HG03460 (cell line): ENCODE measurements around the gene LRSAM1.

Experiments used
- ATAC-seq: cut with Tn5 transposase; IDR thresholded peaks from one replicate; pipeline ENCODE4 v1.9.1; 2021; ENCODE audit not compliant: unreplicated experiment

Gene LRSAM1

DNA sequence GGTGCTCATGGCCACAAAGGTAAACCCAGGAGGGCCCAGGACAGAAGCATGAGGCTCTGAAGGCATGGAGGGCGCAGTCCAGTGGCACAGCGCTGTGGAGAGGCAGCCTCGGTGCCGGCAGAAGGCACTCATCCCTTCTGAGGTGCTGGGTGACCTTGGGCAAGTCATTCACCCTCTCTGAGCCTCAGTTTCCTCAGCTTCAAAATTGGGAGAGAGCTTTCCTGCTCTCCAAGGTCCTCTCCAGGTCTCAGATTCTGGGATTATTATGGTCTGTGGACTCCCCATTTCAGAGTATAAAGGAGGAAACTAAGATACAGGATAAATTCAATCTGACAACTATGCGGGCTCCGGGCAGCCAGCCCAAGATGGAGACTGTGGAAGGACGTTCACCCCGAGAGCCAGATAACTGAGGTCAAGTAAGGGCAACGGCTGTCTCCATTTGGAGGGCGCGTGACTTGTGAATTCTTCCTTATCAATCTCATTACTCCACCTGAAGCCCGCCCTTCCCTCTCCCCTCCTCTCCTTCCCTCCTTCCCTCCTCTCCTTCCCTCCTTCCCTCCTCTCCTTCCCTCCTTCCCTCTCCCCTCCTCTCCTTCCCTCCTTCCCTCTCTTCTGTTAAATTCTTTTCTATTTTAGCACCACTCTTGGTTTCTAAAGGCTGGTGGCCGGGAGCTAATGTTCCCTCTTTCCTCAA, 58.1 kb downstream of the LRSAM1 start:
- ATAC-seq = no peak

GRCh38 chr9:127509955-127510299, 58.6 kb downstream of the LRSAM1 start:
- ATAC-seq = no peak

DNA sequence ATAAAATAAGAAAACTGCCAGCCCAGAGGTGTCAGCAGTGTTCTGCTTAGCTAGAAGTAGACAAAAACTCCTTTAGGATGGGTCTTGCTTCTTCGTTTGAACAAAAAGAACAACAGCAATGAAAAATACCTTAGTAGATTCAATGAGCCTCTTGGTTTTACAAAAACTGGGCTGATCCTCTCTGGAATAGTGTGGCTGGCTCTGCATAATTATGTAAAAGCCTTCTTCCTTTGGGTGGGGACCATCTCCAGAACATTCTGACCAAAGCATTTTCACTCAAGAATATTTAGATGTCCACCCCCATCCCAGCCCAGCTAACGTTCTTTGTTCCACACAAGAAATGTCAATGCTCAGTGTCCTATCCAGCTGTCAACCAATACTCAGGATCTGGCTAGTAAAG, 63.2 kb downstream of the LRSAM1 start:
- no peak for ATAC-seq

- ATAC-seq = no peak
Measured at GRCh38 chr9:127516835-127517607, 65.7 kb downstream of the LRSAM1 start.

- no peak for ATAC-seq
Measured at GRCh38 chr9:127517620-127518019, 66.3 kb downstream of the LRSAM1 start.

- ATAC-seq = no peak
Measured at GRCh38 chr9:127518091-127518856, 67.0 kb downstream of the LRSAM1 start.

DNA sequence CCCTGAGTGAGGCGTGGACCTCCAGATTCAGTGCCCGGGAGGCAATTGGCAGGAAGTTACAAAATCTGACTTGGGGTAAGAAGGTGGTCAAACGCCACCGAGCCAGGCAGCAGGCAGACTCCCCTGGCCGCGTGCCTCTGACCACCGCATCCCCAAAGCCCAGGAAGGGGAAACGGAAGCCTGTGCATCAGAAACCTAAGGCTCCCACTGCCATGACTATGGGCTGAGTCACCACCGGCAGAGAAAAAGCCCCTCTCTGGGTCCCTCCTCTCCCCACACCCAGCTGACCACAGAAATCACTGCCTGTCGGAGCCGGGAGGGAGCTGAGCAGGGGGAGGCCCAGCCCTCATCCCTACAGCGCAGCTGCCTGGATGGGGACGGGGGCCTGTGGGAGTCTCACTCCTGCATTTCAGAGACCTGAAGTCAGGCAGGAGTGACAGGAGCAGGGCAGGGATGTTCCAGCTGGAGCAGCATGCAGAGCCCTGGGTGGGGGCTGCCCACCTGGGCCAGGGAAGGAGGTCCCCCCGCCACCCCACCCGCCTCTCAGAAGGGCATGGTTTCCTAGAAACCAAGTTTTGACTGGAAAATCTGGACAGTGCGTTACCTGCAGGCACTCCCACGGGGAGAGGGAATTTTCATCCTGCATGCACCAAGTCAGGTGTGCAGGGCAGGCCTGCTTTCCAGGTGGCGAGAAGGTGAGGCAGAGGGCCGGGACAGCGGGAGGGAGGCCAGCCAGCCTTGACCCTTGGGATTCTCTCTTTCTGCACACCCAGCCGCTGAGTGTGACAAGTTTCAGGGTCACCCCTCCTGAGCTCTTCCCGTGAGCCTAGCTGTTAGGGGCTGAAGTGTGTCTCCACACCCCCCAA, 68.2 kb downstream of the LRSAM1 start:
- ATAC-seq = no peak

GRCh38 chr9:127520941-127521918, 69.9 kb downstream of the LRSAM1 start:
- no peak for ATAC-seq

DNA sequence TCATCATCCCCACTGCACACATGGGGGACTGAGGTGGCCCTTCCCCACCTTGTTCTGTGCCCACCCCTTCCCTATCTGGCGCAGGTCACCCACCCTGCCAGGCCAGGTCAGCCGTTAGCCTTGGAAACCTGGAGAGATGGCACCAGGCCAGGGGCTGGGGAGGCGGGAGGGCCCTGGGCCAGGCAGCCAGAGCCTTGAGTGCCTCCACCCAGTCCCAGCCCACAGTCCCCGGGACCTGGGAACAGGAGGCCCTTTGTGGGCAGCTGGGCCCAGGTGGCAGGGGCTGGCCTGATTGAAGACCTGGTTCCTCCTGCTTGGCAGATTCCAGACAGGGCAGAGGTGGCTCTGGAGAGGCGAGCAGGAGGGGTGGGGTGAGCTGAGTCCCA, 70.6 kb downstream of the LRSAM1 start:
- no peak for ATAC-seq

- ATAC-seq = no peak
Measured at GRCh38 chr9:127522727-127523126, 71.4 kb downstream of the LRSAM1 start.

GRCh38 chr9:127523312-127523851, 72.1 kb downstream of the LRSAM1 start:
- no peak for ATAC-seq

- ATAC-seq = no peak
Measured at GRCh38 chr9:127524373-127524772, 73.1 kb downstream of the LRSAM1 start.

DNA sequence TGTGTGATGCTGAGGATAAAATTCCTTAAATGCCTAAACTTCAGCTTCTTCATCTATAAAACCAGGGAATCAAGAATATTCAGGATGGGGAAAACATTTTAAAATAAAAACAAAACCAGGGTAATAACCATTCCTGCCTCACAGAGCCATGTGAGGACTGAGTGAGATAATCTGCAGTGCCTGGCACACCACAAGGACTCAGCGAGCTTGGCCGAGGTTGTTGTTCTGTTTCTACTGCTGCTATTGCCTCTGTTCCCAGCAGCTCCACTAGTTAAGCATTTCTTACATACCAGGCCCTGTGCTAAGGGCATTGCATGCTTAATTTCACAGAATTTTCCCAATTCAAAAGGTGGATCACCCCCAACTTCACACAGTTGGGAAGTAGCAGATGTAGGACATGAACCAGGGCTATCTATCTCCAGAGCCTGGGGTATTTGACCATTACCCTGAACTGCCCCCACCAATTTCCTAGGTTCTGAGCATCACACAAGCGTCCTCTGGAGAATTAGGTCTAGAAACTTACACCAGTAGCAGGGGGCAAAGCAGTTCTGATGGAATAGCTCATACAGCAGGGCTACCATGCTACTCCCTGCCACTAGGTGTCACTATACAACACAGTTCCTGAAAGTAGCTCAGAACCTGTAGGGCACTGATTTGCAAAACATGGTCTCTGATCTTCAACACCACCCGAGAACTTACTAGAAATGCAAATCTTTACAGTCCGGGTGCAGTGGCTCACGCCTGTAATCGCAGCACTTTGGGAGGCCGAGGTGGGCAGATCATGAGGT, 74.3 kb downstream of the LRSAM1 start:
- no peak for ATAC-seq

DNA sequence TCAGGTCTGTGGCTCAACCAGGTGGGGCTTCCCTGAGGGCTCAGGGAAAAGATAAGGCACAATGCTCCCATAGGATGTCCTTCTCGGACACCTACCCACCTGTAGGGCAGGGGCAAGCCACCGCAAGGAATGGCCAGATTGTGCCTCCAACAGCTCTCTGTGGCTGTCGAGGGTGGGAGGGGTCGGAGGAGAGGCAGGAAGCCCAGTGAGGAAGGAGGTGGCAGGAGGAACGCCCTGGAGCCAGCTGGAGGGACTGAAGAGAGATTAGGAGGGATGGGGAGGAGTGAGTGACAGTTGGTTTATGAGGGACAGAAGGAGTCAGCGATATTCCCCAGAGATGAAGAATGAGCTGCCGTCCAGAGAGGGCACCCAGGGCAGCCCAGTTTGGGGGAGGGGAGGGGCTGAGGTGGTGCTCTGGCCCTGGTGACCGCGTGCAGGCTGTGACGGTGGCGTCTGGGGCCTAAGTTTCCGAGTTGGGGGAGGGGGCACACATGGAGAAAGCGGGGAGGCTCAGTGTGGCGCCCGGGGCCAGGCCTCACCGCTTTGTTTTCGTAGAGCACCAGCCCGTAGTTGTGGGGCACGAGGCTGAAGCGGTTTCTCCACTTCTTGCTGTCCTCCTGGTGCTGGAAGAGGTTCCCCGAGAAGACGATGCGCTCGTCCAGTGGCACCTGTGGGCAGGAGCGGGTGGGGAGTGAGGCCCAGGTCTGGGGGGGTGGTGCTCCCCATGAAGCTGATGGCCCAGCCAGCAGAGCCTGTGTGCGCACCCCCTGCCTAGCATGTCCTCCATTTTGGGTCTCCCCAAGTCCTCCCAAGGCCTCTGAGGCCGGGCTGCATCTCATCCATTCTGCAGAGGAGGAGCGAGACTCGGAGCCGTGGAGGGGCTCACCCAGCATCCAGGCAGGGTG, 75.6 kb downstream of the LRSAM1 start:
- no peak for ATAC-seq

DNA sequence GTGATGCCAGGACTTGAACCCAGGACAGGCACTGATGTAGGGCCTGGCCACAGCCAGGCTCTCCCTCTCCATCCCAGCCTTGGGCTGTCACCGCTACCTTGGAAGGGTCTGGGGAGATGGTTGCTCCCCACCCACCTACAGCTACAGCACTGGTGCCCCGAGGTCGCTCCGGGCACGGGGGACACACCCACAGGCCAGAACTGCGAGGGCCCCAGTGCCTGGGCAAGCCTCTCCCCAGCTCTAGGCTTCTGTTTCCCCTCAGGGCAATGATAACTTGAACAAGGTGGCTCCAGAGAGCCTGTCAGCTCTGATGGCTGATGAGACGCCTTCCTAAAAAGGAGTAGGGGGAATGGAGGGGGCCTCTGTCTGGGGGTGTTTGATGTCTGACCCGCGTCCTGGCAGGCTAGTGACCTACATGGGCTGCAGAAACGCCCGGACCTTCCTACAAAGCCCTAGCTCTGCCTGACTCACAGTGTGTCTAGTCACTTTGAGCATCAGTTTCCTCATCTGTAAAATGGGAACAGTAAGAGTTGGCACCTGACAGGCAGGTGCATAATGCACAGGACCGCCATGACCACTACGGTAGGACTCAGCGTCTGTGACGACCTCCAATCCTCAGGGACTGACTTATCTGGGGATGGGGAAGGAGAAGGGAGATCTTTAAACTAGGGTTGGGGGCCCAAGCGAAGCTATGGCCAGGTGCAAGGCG, 76.4 kb downstream of the LRSAM1 start:
- no peak for ATAC-seq

GRCh38 chr9:127528422-127529251, 77.3 kb downstream of the LRSAM1 start:
- no peak for ATAC-seq
